HepG2 (cell line): ENCODE measurements around the gene ZNF425. TPM values are rescaled to one million over a fixed set of nuclear protein-coding genes. Genes with fewer than 3 reads are reported as not detected.

Source experiments
- ATAC-seq: fragments of 200-7000 bp; cut with Tn5 transposase; 3 replicates; pipeline ENCODE4 v1.9.1; 2020; ENCODE audit warnings: mild to moderate bottlenecking, moderate library complexity
- BruUV-seq: library from RNA; stranded (reverse); fragments of 400-500 nt; replicated peaks from 2 replicates; lab custom pipeline; 2021; lab: Mats Ljungman, UMichigan
- CTCF ChIA-PET: fragments of 300-600 bp; formaldehyde crosslinking; extraction: SDS; loops from one replicate; lab custom pipeline; 2021; ENCODE audit warnings: low total read pairs, inconsistent platforms, low intra/inter-chr PET ratio; lab: Yijun Ruan, JAX
- POLR2A ChIA-PET: fragments of 350-600 bp; sonication (Branson Sonifier 250); formaldehyde crosslinking; loops from one replicate; lab custom pipeline; 2020; ENCODE audit warnings: antibody characterized with exemption, inconsistent platforms; lab: Yijun Ruan, JAX
- DNase-seq: peaks from one replicate; pipeline ENCODE4 v3.0.0-alpha.2; 2015; ENCODE audit warnings: low spot score
- FAIRE-seq: peaks from 3 replicates; lab custom pipeline; 2011; peaks lifted over from hg19 to GRCh38; lab: Jason Lieb, UNC
- H2AFZ ChIP-seq: one replicate; pipeline ENCODE4 v1.6.1; 2011; ENCODE audit warnings: low read length, inconsistent platforms
- H3K27ac ChIP-seq: fragments of 300-600 bp; 3 replicates; pipeline ENCODE4 v1.8.0; 2011; ENCODE audit warnings: mixed run types, mild to moderate bottlenecking, mixed read lengths, low read length, inconsistent platforms; ENCODE audit not compliant: insufficient read depth; ENCODE audit errors: extremely low read length
- H3K27me3 ChIP-seq, 2 experiments: fragments of 200-600 bp in 1 of 2; 2 replicates in 1 of 2; 3 replicates in 1 of 2; pipeline versions ENCODE4 v1.6.0 to v1.8.0; 2011; ENCODE audit warnings: low read length in 2 of 2, mild to moderate bottlenecking in 2 of 2, moderate library complexity in 2 of 2, inconsistent platforms in 1 of 2; ENCODE audit not compliant: insufficient read depth in 2 of 2, control insufficient read depth in 1 of 2
- H3K36me3 ChIP-seq, 2 experiments: fragments of 200-600 bp in 1 of 2; replicated peaks in 1 of 2; 2 replicates in 1 of 2; 3 replicates in 1 of 2; pipeline versions ENCODE4 v1.5.1 to v1.8.0; 2011; ENCODE audit warnings: low read length in 2 of 2, inconsistent platforms in 1 of 2; ENCODE audit not compliant: insufficient read depth in 2 of 2, control insufficient read depth in 1 of 2
- H3K4me1 ChIP-seq: 2 replicates; pipeline ENCODE4 v1.5.1; 2012; ENCODE audit warnings: low read length, inconsistent platforms; ENCODE audit not compliant: insufficient read depth
- H3K4me2 ChIP-seq: 2 replicates; pipeline ENCODE4 v1.6.0; 2011; ENCODE audit warnings: low read depth, low read length, inconsistent platforms
- H3K4me3 ChIP-seq, 3 experiments: fragments of 200-600 bp in 1 of 3; sonication (generic), shearing (Covaris generic) in 1 of 3; replicated peaks in 1 of 3; 2 replicates each; pipeline ENCODE4 v1.5.1; 2011 to 2016; ENCODE audit warnings: low read length in 3 of 3, inconsistent platforms in 2 of 3, low read depth in 2 of 3, mild to moderate bottlenecking in 2 of 3, control low read depth in 1 of 3, mixed read lengths in 1 of 3; ENCODE audit not compliant: insufficient read depth in 1 of 3
- H3K79me2 ChIP-seq: one replicate; pipeline ENCODE4 v1.6.1; 2011; ENCODE audit warnings: low read length, inconsistent platforms; ENCODE audit not compliant: insufficient read depth
- H3K9ac ChIP-seq: 2 replicates; pipeline ENCODE4 v1.6.0; 2011; ENCODE audit warnings: mild to moderate bottlenecking, low read depth, low read length, inconsistent platforms; ENCODE audit not compliant: insufficient read depth
- H3K9me3 ChIP-seq: 2 replicates; pipeline ENCODE4 v1.5.1; 2012; ENCODE audit warnings: mild to moderate bottlenecking, low read length
- H4K20me1 ChIP-seq: 2 replicates; pipeline ENCODE4 v1.6.0; 2011; ENCODE audit warnings: inconsistent platforms, mild to moderate bottlenecking, low read length, moderate library complexity; ENCODE audit not compliant: insufficient read depth
- EZH2 ChIP-seq: conservative IDR thresholded peaks from 2 replicates; pipeline ENCODE4 v1.6.1; 2012; ENCODE audit warnings: mild to moderate bottlenecking, low read depth, low read length, moderate library complexity
- GABPA ChIP-seq, 2 experiments: IDR thresholded peaks; 2 replicates each; pipeline ENCODE4 v1.6.1; 2011 to 2016; ENCODE audit warnings: low read depth in 2 of 2, low read length in 1 of 2, missing biosample characterization in 1 of 2, missing genetic modification characterization in 1 of 2
- GABPB1 ChIP-seq: IDR thresholded peaks from 2 replicates; pipeline ENCODE4 v1.6.1; 2016; ENCODE audit warnings: mild to moderate bottlenecking, missing genetic modification reagents, moderate library complexity, missing compliant biosample characterization
- HOXA9 ChIP-seq: sonication (generic); formaldehyde crosslinking; IDR thresholded peaks from 2 replicates; pipeline ENCODE4 v1.8.1; 2022; ENCODE audit warnings: missing genetic modification reagents, mild to moderate bottlenecking, moderate library complexity, borderline replicate concordance
- LBX2 ChIP-seq: sonication (generic); formaldehyde crosslinking; IDR thresholded peaks from 2 replicates; pipeline ENCODE4 v1.5.0; 2020; ENCODE audit warnings: missing genetic modification reagents, mild to moderate bottlenecking, borderline replicate concordance
- NPAS2 ChIP-seq: sonication (generic); formaldehyde crosslinking; IDR thresholded peaks from 2 replicates; pipeline ENCODE4 v1.8.0; 2022; ENCODE audit warnings: mild to moderate bottlenecking, missing genetic modification reagents, borderline replicate concordance
- ZC3H13 ChIP-seq: sonication (generic); formaldehyde crosslinking; IDR thresholded peaks from 2 replicates; pipeline ENCODE4 v1.8.1; 2023; ENCODE audit warnings: mild to moderate bottlenecking, missing genetic modification reagents, moderate library complexity
- ZNF562 ChIP-seq: sonication (generic); formaldehyde crosslinking; IDR thresholded peaks from 2 replicates; pipeline ENCODE4 v1.8.0; 2022; ENCODE audit warnings: missing genetic modification reagents, borderline replicate concordance
- ZXDC ChIP-seq: sonication (generic); formaldehyde crosslinking; IDR thresholded peaks from 2 replicates; pipeline ENCODE4 v1.5.0; 2020; ENCODE audit warnings: mild to moderate bottlenecking, missing genetic modification reagents
- WGBS: methylation state at CpG from one replicate; pipeline ENCODE4 v1.1.6; 2017; ENCODE audit warnings: low lambda C conversion rate; 5-methylcytosine and 5-hydroxymethylcytosine counted together
- in situ Hi-C: cut with HindIII; loops from 2 replicates; pipeline ENCODE4 v1.10.0; 2017; ENCODE audit warnings: low pct_unique_long_range_greater_than_20kb; ENCODE audit not compliant: extremely low pct_ligation_motif_present
- intact Hi-C: fragments of 100-400 bp; cut with micrococcal nuclease; formaldehyde crosslinking; loops from one replicate; pipeline ENCODE4 v1.10.0; 2022; ENCODE audit not compliant: unreplicated experiment
- polyA plus RNA-seq, 8 experiments: library from polyadenylated mRNA; depleted of rRNA in 3 of 8; stranded (reverse) in 7 of 8; unstranded in 1 of 8; fragments of >200 nt; fragmentation: Illumina TruSeq in 4 of 8; extraction: Trizol in 4 of 8; gene quantifications; 2 replicates each; pipeline versions ENCODE4 v1.2.1 to v1.2.3, GENCODE V29; 2011 to 2016; ENCODE audit warnings: low read depth in 4 of 8, missing spikeins in 1 of 8, mixed read lengths in 1 of 8; ENCODE audit not compliant: insufficient read depth in 1 of 8
- total RNA-seq, 5 experiments: library from RNA; depleted of rRNA; stranded (reverse); fragments of >200 nt; fragmentation: Illumina TruSeq; extraction: Trizol; gene quantifications; 2 replicates each; pipeline ENCODE4 v1.2.3, GENCODE V29; 2016; ENCODE audit warnings: low read depth in 1 of 5
- TF ChIP-seq, protein P1 (sequence below): sonication (generic); formaldehyde crosslinking; IDR thresholded peaks from 2 replicates; pipeline ENCODE4 v1.9.0; 2021; ENCODE audit warnings: missing genetic modification reagents, borderline replicate concordance
- TF ChIP-seq, protein P2 (sequence below): IDR thresholded peaks from 2 replicates; pipeline ENCODE4 v1.6.1; 2012; ENCODE audit warnings: inconsistent platforms

Gene ZNF425
- total and polyA plus RNA-seq, 2 of the 13 experiments (the other 11 are each of a cell fraction or from before 2014, with no cell fraction given), result 0.51 to 1.1 TPM

DNA sequence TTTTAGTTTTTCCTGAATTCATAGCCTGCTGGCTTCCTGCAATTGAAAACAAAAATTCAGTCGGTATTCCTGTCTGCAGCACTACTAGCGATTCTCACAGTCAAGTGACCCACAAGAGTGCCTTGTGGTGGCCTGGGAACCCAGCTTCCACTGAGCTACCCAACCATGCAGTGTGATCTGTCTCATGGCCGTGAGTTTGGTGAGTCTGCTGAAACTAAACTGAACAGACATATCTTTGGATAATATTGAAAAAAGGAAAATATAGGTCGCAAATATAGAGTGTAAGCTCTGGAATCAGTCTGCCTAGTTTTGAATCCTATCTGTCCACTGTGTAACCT is 53.7 kb downstream of the ZNF425 start (continued):
- TF ChIP-seq, protein P1, sequence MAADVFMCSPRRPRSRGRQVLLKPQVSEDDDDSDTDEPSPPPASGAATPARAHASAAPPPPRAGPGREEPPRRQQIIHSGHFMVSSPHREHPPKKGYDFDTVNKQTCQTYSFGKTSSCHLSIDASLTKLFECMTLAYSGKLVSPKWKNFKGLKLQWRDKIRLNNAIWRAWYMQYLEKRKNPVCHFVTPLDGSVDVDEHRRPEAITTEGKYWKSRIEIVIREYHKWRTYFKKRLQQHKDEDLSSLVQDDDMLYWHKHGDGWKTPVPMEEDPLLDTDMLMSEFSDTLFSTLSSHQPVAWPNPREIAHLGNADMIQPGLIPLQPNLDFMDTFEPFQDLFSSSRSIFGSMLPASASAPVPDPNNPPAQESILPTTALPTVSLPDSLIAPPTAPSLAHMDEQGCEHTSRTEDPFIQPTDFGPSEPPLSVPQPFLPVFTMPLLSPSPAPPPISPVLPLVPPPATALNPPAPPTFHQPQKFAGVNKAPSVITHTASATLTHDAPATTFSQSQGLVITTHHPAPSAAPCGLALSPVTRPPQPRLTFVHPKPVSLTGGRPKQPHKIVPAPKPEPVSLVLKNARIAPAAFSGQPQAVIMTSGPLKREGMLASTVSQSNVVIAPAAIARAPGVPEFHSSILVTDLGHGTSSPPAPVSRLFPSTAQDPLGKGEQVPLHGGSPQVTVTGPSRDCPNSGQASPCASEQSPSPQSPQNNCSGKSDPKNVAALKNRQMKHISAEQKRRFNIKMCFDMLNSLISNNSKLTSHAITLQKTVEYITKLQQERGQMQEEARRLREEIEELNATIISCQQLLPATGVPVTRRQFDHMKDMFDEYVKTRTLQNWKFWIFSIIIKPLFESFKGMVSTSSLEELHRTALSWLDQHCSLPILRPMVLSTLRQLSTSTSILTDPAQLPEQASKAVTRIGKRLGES (CRISPR knock-in tag), result no peak
- no peak for TF ChIP-seq LBX2
- no peak for TF ChIP-seq ZC3H13 (CRISPR knock-in tag)
- TF ChIP-seq, all 625 proteins: peak for 0

DNA sequence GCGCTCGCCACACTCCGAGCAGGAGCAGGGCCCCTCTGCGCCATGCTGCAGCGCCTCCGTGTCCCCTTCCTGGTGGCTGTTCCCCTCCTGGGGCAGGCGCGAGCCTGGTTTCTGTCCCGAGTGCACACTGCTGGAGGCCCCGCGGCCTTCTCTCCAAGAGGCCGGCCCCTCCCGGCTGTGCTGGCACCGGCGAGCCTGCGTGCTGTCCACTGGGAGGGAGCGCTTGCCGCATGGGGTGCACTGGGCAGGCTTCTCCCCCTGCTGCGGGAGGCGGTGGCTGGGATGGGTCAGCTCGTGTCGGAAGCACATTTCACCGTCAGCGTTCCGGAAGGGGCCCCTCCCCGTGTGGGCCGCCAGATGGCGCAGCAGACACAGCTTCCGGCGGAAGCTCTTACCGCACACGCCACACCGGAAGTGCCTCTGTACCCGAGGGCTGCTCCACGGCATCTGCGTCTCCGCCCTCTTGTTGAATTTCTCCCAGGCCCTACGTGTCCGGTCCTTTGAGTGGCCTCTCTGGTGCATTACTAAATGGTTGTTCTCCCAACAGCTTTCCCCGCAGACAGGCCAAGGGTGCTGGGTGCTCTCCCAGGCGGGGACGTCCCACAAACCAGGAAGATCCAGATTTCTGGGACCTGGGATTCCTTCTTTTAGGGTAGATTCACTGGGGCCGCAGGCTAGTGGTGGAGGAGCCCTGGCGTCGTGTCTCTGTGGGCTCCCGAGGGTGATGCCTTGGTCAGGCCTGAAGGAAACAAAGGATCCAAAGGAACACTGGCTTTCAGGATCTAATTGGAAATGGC is 54.3 kb downstream of the ZNF425 start:
- no peaks in the 10 kb centered on the region for H3K4me1 ChIP-seq
- H2AFZ ChIP-seq, result no peak overlapping the region
- FAIRE-seq (no peak), ATAC-seq (peak; percentile 69), DNase-seq (no peak)
- WGBS, result 92% methylated on average over 20 of the region's 46 CpGs
- H3K27me3 ChIP-seq, result no peaks in the 10 kb centered on the region
- H3K36me3 ChIP-seq, result peaks cover 11 to 23% of the 10 kb centered on the region in 2 experiments
- no peaks in the 10 kb centered on the region for H3K79me2 ChIP-seq
- no peak overlapping the region for H3K9ac ChIP-seq
- intact Hi-C loops, result no loop called here
- in situ Hi-C loops, result no loop called here
- H3K4me2 ChIP-seq, result no peak overlapping the region
- ChIA-PET POLR2A (no interaction called here), CTCF (interaction anchor here (0.9 to 1.7 kb wide), 2 partner anchors 19 to 426 kb away, joined by 3 to 5 read pairs; partner anchors contain the start of genes ZNF746 and ZNF786)
- H4K20me1 ChIP-seq, result no peaks in the 10 kb centered on the region
- no peaks in the 10 kb centered on the region for H3K9me3 ChIP-seq
- no peak overlapping the region for H3K4me3 ChIP-seq
- BruUV-seq, result no TSS peak
- H3K27ac ChIP-seq, result no peak overlapping the region
- no peak for TF ChIP-seq NPAS2 (CRISPR knock-in tag)
- TF ChIP-seq GABPA (IDR thresholded peaks at IDR 0.05; ENCODE audit: low read depth, low read length), result peak; percentile 53
- TF ChIP-seq GABPA (CRISPR knock-in tag; IDR thresholded peaks at IDR 0.05; ENCODE audit: low read depth), result no peak
- TF ChIP-seq ZNF562 (CRISPR knock-in tag), result no peak
- TF ChIP-seq GABPB1 (CRISPR knock-in tag), result peak; percentile 52; the same call in 1 of the 2 replicates
- no peak for TF ChIP-seq HOXA9 (CRISPR knock-in tag)
- TF ChIP-seq, protein P2, sequence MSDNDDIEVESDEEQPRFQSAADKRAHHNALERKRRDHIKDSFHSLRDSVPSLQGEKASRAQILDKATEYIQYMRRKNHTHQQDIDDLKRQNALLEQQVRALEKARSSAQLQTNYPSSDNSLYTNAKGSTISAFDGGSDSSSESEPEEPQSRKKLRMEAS, result peak; percentile 20; the same call in 1 of the 2 replicates
- no peak for TF ChIP-seq ZXDC (CRISPR knock-in tag)
- TF ChIP-seq EZH2, result no peak
